HG03469 (cell line): ENCODE measurements around the gene RABEP2.
"Not testable (repeated sequence)": the region's sequence is repeated elsewhere in the genome, so short reads cannot be mapped to it uniquely, and the experiment has no call there.

Experiments
- ATAC-seq: cut with Tn5 transposase; IDR thresholded peaks from one replicate; pipeline ENCODE4 v1.9.1; 2021; ENCODE audit warnings: mild to moderate bottlenecking, moderate library complexity, moderate number of reproducible peaks; ENCODE audit not compliant: unreplicated experiment

The RABEP2 gene

GRCh38 chr16:28904363-28904762, 20.7 kb downstream of the RABEP2 start:
- no peak for ATAC-seq

GRCh38 chr16:28903344-28904042, 21.5 kb downstream of the RABEP2 start:
- no peak for ATAC-seq

- no peak for ATAC-seq
Observed at GRCh38 chr16:28902909-28903308, 22.1 kb downstream of the RABEP2 start.

GRCh38 chr16:28901862-28902261, 23.2 kb downstream of the RABEP2 start:
- no peak for ATAC-seq

- no peak for ATAC-seq
Observed at GRCh38 chr16:28900601-28901000, 24.4 kb downstream of the RABEP2 start.

- ATAC-seq = no peak
Observed at GRCh38 chr16:28899882-28900590, 25.0 kb downstream of the RABEP2 start.

GRCh38 chr16:28898942-28899341, 26.1 kb downstream of the RABEP2 start:
- no peak for ATAC-seq

- ATAC-seq = no peak
Observed at GRCh38 chr16:28898266-28898665, 26.8 kb downstream of the RABEP2 start.

- ATAC-seq = no peak
Observed at GRCh38 chr16:28897826-28898225, 27.2 kb downstream of the RABEP2 start.

GRCh38 chr16:28895609-28896008, 29.4 kb downstream of the RABEP2 start:
- no peak for ATAC-seq

- ATAC-seq = no peak
Observed at GRCh38 chr16:28893291-28893690, 31.7 kb downstream of the RABEP2 start.

- no peak for ATAC-seq
Observed at GRCh38 chr16:28891964-28892890, 32.8 kb downstream of the RABEP2 start.

GRCh38 chr16:28890355-28890754, 34.7 kb downstream of the RABEP2 start:
- not testable (repeated sequence) for ATAC-seq

- no peak for ATAC-seq
Observed at GRCh38 chr16:28886945-28887344, 38.1 kb downstream of the RABEP2 start.

GRCh38 chr16:28884045-28884444, 41.0 kb downstream of the RABEP2 start:
- ATAC-seq = no peak

GRCh38 chr16:28883221-28883996, 41.6 kb downstream of the RABEP2 start:
- ATAC-seq = no peak

GRCh38 chr16:28882551-28883160, 42.4 kb downstream of the RABEP2 start:
- ATAC-seq = no peak

- ATAC-seq = not testable (repeated sequence)
Observed at GRCh38 chr16:28881565-28881964, 43.5 kb downstream of the RABEP2 start.

- ATAC-seq = no peak
Observed at GRCh38 chr16:28880955-28881354, 44.1 kb downstream of the RABEP2 start.

GRCh38 chr16:28880589-28880915, 44.5 kb downstream of the RABEP2 start:
- no peak for ATAC-seq
